NT2/D1 (cell line): ENCODE measurements around the gene DCTN5.

Source experiments
- SUZ12 ChIP-seq: IDR thresholded peaks from 2 replicates; pipeline ENCODE4 v1.6.1; 2011; ENCODE audit not compliant: insufficient read length, insufficient read depth; ENCODE audit errors: extremely low read depth
- YY1 ChIP-seq: IDR thresholded peaks from 2 replicates; pipeline ENCODE4 v1.6.1; 2011; ENCODE audit not compliant: insufficient read length, insufficient read depth
- ZNF274 ChIP-seq: IDR thresholded peaks from 2 replicates; pipeline ENCODE4 v1.6.1; 2011; ENCODE audit warnings: mild to moderate bottlenecking, low read depth, low read length

GRCh38 chr16:23724785-23725131 lies 83.5 kb downstream of the DCTN5 start:
- no peak for TF ChIP-seq ZNF274
- TF ChIP-seq YY1 = no peak
- no peak for TF ChIP-seq SUZ12
